A549 (cell line): Measurements from ENCODE around the gene SLC38A10. TPM values are rescaled to one million over a fixed set of nuclear protein-coding genes. Genes with fewer than 3 reads are reported as not detected.
A peak's percentile ranks its signal among the peaks of the same experiment; 100 is the strongest.

ENCODE experiments used
- ATAC-seq, 2 experiments: fragments of 200-7000 bp in 1 of 2; fragments of >200 bp in 1 of 2; cut with Nextera tagmentation in 1 of 2; cut with Tn5 transposase in 1 of 2; 3 replicates each; pipeline versions ENCODE4 v1.8.0 to v1.9.1; 2018 to 2020; ENCODE audit warnings: mild to moderate bottlenecking in 1 of 2, moderate library complexity in 1 of 2
- CTCF ChIA-PET: fragments of 300-600 bp; sonication (Branson Sonifier 250); formaldehyde crosslinking; extraction: SDS; loops from one replicate; lab custom pipeline; 2021; ENCODE audit warnings: antibody characterized with exemption, inconsistent platforms; lab: Yijun Ruan, JAX
- POLR2A ChIA-PET: fragments of 350-600 bp; formaldehyde crosslinking; extraction: SDS; loops from one replicate; lab custom pipeline; 2021; ENCODE audit warnings: antibody characterized with exemption, inconsistent platforms; lab: Yijun Ruan, JAX
- DNase-seq, 2 experiments: peaks; one replicate each; pipeline versions ENCODE4 v3.0.0 to v3.0.0-alpha.2; 2011 to 2016; ENCODE audit warnings: low read depth in 1 of 2, low spot score in 1 of 2
- FAIRE-seq: peaks from 2 replicates; lab custom pipeline; 2011; peaks lifted over from hg19 to GRCh38; lab: Jason Lieb, UNC
- H3K27ac ChIP-seq, 2 experiments: fragments of >200 bp; sonication (Bioruptor Twin); formaldehyde crosslinking; 3 replicates each; pipeline ENCODE4 v1.5.1; 2016 to 2017
- H3K4me1 ChIP-seq: fragments of >200 bp; sonication (Bioruptor Twin); formaldehyde crosslinking; 3 replicates; pipeline ENCODE4 v1.6.1; 2016
- H3K4me2 ChIP-seq: fragments of >200 bp; sonication (Bioruptor Twin); formaldehyde crosslinking; 3 replicates; pipeline ENCODE4 v1.6.1; 2016
- H3K4me3 ChIP-seq: fragments of >200 bp; sonication (Bioruptor Twin); formaldehyde crosslinking; 3 replicates; pipeline ENCODE4 v1.5.1; 2016
- H3K9me3 ChIP-seq: fragments of >200 bp; sonication (Bioruptor Twin); formaldehyde crosslinking; 3 replicates; pipeline ENCODE4 v1.6.1; 2016
- ATOH8 ChIP-seq: fragments of 250-450 bp; sonication (Bioruptor Pico); IDR thresholded peaks from 2 replicates; pipeline ENCODE4 v1.5.0; 2020; ENCODE audit warnings: low read depth, mild to moderate bottlenecking, moderate library complexity
- CEBPB ChIP-seq, 2 experiments: fragments of >200 bp in 1 of 2; sonication (Bioruptor Twin) in 1 of 2; formaldehyde crosslinking in 1 of 2; IDR thresholded peaks; 2 replicates each; pipeline ENCODE4 v1.6.1; 2012 to 2016
- CHD4 ChIP-seq: fragments of 200-600 bp; sonication (generic); IDR thresholded peaks from 2 replicates; pipeline ENCODE4 v1.6.1; 2016; ENCODE audit warnings: antibody characterized with exemption, mild to moderate bottlenecking, borderline replicate concordance
- EHF ChIP-seq: fragments of 250-450 bp; sonication (Bioruptor Pico); IDR thresholded peaks from 2 replicates; pipeline ENCODE4 v1.5.0; 2020; ENCODE audit warnings: mild to moderate bottlenecking
- HOXB5 ChIP-seq: fragments of 250-450 bp; sonication (Bioruptor Pico); IDR thresholded peaks from 2 replicates; pipeline ENCODE4 v1.5.0; 2020; ENCODE audit warnings: mild to moderate bottlenecking, moderate library complexity
- JUN ChIP-seq, 2 experiments: fragments of >200 bp; sonication (Bioruptor Twin); formaldehyde crosslinking; IDR thresholded peaks; 2 replicates in 1 of 2; 3 replicates in 1 of 2; pipeline ENCODE4 v1.6.1; 2016 to 2017
- MAX ChIP-seq: IDR thresholded peaks from 2 replicates; pipeline ENCODE4 v1.6.1; 2012
- PHF8 ChIP-seq: fragments of 200-600 bp; sonication (generic); IDR thresholded peaks from 2 replicates; pipeline ENCODE4 v1.6.1; 2016; ENCODE audit warnings: low read depth, mild to moderate bottlenecking, antibody characterized with exemption, moderate library complexity, borderline replicate concordance
- WGBS: methylation state at CpG from one replicate; pipeline ENCODE4 v1.1.6; 2017; ENCODE audit errors: missing lambda C conversion rate; 5-methylcytosine and 5-hydroxymethylcytosine counted together
- polyA plus RNA-seq, 4 experiments: library from polyadenylated mRNA; depleted of rRNA in 3 of 4; stranded (reverse); fragments of >200 nt; fragmentation: RNase III in 1 of 4; extraction: RNeasy Plus Mini Kit Qiagen cat#74134 plus additional on column Dnase treatment in 1 of 4; gene quantifications; 2 replicates in 3 of 4; 3 replicates in 1 of 4; pipeline ENCODE4 v1.2.3, GENCODE V29; 2011 to 2017
- TF ChIP-seq, protein P1 (sequence below): fragments of 200-600 bp; sonication (generic); IDR thresholded peaks from 2 replicates; pipeline ENCODE4 v1.6.1; 2016; ENCODE audit warnings: antibody characterized with exemption, mild to moderate bottlenecking, moderate library complexity
- TF ChIP-seq, protein P2 (sequence below): fragments of 150-350 bp; IDR thresholded peaks from 2 replicates; pipeline ENCODE4 v1.6.1; 2014; ENCODE audit warnings: low read depth, mild to moderate bottlenecking, low read length
- TF ChIP-seq, protein P3 (sequence below): IDR thresholded peaks from 2 replicates; pipeline ENCODE4 v1.6.1; 2012; ENCODE audit warnings: low read depth, borderline replicate concordance

SLC38A10 gene
- polyA plus RNA-seq, 2 of the 4 experiments (the other 2 are of a cell fraction) = 35.8 to 67.4 TPM

- Histone ChIP-seq H3K4me3 (no peak overlapping the region), H3K27ac (no peak overlapping the region), H3K4me2 (peak overlapping the region; percentile 77; the same call in 2 of the 3 replicates), H3K4me1 (peaks cover 19% of the 10 kb centered on the region)
- WGBS = 91% methylated on average over 10 of the region's 10 CpGs
- FAIRE-seq (no peak), ATAC-seq (no peak), DNase-seq (no peak)
- CTCF ChIA-PET = interaction anchor here (0.6 to 5.0 kb wide), 8 partner anchors 10 to 218 kb away, joined by 3 to 21 read pairs (median 4); partner anchors contain the start of gene CEP131
- TF ChIP-seq CEBPB (IDR thresholded peaks at IDR 0.05) = no peak
- no peak for TF ChIP-seq CHD4
- no peak for TF ChIP-seq PHF8
- TF ChIP-seq, all 56 proteins: peak for 0
- no peaks in the 10 kb centered on the region for H3K9me3 ChIP-seq
- POLR2A ChIA-PET = interaction anchor here (1.6 kb wide), 1 partner anchor 18 kb away, joined by 4 read pairs; the partner anchor contains the start of gene CEP131
These were observed 53.9 kb downstream of the SLC38A10 start for GRCh38 chr17:81241203-81241602.

- H3K4me2 ChIP-seq = peak overlapping the region; percentile 77
- FAIRE-seq (no peak), ATAC-seq (no peak), DNase-seq (no peak)
- no peaks in the 10 kb centered on the region for H3K9me3 ChIP-seq
- H3K27ac ChIP-seq = peak overlapping the region in 1 of 2 experiments; percentile 94; a peak in 2 of 6 replicates
- TF ChIP-seq, protein P1, sequence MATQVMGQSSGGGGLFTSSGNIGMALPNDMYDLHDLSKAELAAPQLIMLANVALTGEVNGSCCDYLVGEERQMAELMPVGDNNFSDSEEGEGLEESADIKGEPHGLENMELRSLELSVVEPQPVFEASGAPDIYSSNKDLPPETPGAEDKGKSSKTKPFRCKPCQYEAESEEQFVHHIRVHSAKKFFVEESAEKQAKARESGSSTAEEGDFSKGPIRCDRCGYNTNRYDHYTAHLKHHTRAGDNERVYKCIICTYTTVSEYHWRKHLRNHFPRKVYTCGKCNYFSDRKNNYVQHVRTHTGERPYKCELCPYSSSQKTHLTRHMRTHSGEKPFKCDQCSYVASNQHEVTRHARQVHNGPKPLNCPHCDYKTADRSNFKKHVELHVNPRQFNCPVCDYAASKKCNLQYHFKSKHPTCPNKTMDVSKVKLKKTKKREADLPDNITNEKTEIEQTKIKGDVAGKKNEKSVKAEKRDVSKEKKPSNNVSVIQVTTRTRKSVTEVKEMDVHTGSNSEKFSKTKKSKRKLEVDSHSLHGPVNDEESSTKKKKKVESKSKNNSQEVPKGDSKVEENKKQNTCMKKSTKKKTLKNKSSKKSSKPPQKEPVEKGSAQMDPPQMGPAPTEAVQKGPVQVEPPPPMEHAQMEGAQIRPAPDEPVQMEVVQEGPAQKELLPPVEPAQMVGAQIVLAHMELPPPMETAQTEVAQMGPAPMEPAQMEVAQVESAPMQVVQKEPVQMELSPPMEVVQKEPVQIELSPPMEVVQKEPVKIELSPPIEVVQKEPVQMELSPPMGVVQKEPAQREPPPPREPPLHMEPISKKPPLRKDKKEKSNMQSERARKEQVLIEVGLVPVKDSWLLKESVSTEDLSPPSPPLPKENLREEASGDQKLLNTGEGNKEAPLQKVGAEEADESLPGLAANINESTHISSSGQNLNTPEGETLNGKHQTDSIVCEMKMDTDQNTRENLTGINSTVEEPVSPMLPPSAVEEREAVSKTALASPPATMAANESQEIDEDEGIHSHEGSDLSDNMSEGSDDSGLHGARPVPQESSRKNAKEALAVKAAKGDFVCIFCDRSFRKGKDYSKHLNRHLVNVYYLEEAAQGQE = no peak
- TF ChIP-seq JUN (IDR thresholded peaks at IDR 0.05) (no peak), ATOH8 (CRISPR knock-in tag) (no peak)
- ChIA-PET CTCF (interaction anchor here (0.6 to 13.0 kb wide), 12 partner anchors 10 to 236 kb away, joined by 3 to 153 read pairs (median 3); partner anchors contain the start of gene CEP131), POLR2A (interaction anchor here (1.6 kb wide), 1 partner anchor 18 kb away, joined by 4 read pairs; the partner anchor contains the start of gene CEP131)
- H3K4me1 ChIP-seq = peaks cover 19% of the 10 kb centered on the region
- H3K4me3 ChIP-seq = peak overlapping the region; percentile 80; the same call in 2 of the 3 replicates
- WGBS = 78% methylated on average over 8 of the region's 8 CpGs
These were observed 54.3 kb downstream of the SLC38A10 start for GRCh38 chr17:81240761-81241160.

DNA sequence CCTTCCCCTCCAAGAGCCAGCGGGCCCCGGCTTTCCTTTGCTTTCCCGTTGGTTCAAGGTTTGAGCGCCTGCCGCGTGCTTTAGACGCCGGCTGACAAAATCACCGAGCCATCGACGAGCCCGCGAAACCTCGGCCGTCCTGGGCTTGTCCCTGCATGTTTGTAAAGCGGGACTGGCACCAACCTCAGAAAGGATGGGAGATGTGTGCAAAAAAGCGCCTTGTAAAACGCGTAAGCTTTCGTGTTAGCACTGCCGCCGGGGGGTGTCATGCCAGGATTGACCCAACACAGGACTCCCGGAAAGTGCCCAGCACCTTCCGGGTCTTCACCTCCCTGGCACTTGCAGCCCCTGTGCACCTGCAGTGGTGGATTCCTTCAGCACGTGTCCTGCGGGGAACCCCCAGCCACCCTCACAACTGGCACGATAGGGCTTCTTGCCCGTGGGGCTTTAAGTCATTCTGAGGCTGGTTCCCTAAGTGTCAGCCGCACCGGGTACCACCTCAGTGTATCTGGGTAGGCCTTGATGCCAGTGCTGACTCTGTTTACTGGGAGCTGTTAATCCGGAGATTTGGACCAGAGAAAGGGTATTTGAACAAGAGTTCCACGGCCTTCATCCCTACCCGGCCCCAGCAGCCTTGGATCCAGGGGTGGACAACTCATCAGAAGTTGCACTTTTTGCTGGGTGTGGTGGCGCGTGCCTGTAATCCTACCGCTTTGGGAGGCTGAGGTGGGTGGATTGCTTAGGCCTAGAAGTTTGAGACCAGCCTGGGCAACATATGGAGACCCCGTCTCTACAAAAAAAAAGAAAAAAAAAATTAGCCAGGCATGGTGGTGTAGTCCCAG lies 55.2 kb downstream of the SLC38A10 start:
- CTCF ChIA-PET = interaction anchor here (0.8 to 13.0 kb wide), 12 partner anchors 9 to 235 kb away, joined by 3 to 153 read pairs (median 4); partner anchors contain the start of gene CEP131
- TF ChIP-seq MAX (peak; percentile 65; the same call in 1 of the 2 replicates), HOXB5 (CRISPR knock-in tag) (0 out of 2 replicates have a peak, but pooled peaks have one; percentile 5), EHF (CRISPR knock-in tag) (no peak)
- TF ChIP-seq, protein P2, sequence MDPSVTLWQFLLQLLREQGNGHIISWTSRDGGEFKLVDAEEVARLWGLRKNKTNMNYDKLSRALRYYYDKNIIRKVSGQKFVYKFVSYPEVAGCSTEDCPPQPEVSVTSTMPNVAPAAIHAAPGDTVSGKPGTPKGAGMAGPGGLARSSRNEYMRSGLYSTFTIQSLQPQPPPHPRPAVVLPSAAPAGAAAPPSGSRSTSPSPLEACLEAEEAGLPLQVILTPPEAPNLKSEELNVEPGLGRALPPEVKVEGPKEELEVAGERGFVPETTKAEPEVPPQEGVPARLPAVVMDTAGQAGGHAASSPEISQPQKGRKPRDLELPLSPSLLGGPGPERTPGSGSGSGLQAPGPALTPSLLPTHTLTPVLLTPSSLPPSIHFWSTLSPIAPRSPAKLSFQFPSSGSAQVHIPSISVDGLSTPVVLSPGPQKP = no peak
- TF ChIP-seq, protein P3, sequence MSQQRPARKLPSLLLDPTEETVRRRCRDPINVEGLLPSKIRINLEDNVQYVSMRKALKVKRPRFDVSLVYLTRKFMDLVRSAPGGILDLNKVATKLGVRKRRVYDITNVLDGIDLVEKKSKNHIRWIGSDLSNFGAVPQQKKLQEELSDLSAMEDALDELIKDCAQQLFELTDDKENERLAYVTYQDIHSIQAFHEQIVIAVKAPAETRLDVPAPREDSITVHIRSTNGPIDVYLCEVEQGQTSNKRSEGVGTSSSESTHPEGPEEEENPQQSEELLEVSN = peak; percentile 52; the same call in 1 of the 2 replicates
- TF ChIP-seq, all 56 proteins: peak for 3
- Histone ChIP-seq H3K9me3 (no peaks in the 10 kb centered on the region), H3K4me1 (peaks cover 19% of the 10 kb centered on the region), H3K4me2 (peak overlapping the region; percentile 77), H3K4me3 (peak overlapping the region; percentile 80), H3K27ac (peak overlapping the region; percentile 91 to 94)
- POLR2A ChIA-PET = interaction anchor here (0.9 to 1.6 kb wide), 8 partner anchors 8 to 217 kb away, joined by 3 to 23 read pairs (median 4); partner anchors contain the start of genes BAHCC1 and CEP131
- peak in 1 of 2 experiments; percentile 1; a peak in 2 of 6 replicates for ATAC-seq
- no peak for FAIRE-seq
- 14% methylated on average over 35 of the region's 37 CpGs for WGBS
- DNase-seq = peak; percentile 54 to 60
